SIG-M5 (cell line): ENCODE data around the gene ICAM2.

ENCODE experiments used
- DNase-seq: peaks from one replicate; lab custom pipeline; 2025; lab: John Stamatoyannopoulos, UW

Gene ICAM2

DNA sequence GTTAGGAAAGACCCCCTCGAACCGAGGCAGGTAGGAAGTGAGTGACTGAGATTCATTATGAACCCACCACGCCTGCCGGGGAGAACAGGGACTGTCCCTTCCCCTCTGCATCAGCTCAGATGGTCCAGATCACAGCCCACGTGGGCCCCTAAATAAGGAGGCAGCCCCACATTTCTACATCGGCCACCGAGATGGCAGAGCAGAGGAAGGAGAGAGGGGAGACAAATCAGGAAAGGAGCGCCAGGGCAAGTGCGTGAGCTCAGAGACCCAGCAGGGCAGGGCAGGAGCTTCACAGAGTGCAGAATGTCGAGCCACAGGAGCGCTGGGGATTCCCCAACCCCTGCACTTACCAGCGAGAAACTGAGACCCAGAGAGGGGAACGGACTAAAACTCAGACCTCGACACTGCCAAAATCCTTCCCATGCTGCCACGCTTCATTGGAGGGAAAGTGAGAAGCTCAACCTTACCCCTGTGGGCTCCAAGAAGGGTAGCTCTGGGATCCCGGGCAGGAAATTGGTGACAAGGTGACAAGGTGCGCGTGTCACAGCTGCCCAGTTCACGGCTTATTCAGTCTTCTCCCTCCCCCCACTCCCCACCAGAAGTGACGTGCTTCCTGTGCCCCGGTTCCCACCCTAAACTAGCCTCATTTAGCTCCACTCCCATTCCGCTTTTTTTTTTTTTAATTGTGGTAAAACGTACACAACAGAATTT lies at the start of gene ICAM2:
ICAM2 (minus strand) TSS at position 578 of the 711 bp plus-strand sequence. CDS start 13,942 bp downstream, outside the sequence.
- DNase-seq, result no peak

DNA sequence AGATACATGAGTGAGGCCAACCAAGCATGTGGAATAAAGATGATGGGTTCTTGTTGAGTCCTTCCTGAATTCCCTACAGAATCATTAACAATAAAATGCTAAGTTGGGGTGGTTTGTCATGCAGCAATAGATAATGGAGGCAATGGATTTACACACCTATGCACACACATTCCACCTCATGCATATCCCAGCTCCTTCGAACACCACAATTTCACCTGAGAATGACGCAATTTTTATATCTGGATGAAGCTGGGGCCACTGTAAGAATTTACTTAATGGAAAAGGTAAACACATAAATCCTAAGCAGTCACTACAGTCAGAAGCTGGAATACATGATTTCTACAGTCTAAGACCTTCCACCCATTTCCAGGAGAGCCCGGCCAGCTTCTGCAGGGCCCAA lies 49.8 kb upstream of the ICAM2 start:
- DNase-seq, result no peak

DNA sequence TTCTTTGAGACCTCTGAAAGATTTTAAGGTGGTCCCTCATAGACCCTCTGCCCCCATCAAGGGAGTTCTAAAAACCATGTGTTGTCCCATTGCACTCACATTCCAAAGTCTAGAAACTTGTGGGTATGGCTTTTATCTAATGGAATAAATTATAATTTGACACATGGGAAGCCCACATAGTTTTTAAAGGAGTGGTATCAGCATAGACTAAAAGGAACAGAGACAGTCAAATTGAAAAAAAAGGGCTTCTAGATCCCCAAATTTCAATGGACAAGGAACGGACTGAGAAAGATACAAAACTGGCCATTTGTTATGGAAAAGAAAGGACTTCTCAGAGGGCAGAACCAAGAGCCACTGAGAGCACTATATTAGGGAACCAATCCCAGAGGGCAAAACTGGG lies 48.7 kb upstream of the ICAM2 start:
- no peak for DNase-seq

DNA sequence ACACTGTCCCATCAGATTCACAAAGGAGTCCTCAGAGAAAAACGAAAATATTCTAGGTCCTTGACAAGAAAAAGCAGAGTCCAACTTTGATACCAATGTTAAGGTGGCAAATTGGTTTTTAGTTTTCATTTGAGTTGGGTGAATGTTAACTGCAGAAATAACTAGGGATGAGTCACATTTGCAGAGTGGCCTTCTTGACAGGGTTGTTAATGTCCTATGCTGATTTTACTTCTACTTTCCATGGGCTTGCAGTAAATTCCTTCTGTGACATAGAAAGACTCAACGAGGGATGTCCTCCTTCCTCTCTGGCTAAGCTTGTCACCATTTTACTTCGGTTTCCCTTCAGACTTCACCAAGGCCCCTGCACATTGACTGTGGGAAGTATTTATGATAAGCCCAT lies 47.2 kb upstream of the ICAM2 start:
- DNase-seq, result no peak

DNA sequence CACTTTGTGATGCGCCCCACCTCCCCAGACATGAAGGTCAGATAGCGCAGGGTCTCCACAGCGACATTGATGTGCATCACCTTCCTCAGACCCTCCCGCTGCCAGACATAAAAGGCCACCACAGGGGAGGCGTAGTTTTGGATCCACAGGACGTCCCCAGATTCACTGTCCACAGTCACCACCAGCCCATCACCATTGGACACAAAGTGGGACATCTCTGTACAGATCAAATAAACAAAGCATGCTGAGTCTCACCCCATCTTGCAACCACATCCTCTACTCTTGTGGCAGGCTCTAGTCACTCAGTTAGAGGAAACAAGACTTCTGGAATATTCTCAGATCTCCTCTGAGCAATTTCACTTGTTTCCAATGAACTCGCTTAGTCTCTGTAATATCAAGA lies 46.3 kb upstream of the ICAM2 start:
- DNase-seq, result no peak

DNA sequence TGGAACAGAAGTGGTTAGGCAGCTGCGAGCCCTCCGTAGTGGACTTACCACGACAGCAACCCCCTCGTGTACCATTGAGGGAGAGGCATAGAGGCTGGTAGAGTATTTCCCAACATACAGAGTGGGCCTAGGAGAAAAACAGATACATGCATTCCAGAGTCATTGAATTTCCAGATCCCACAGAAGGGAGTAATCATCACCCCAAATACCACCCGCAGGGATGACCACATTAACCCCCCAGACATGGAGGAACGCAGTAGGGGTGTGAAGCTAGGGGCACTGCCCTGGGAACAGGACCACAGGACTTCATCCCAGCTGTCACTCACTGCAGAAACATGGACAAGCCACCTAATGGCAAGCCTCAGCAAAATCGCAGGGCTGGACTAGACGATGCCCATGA lies 44.7 kb upstream of the ICAM2 start:
- no peak for DNase-seq

DNA sequence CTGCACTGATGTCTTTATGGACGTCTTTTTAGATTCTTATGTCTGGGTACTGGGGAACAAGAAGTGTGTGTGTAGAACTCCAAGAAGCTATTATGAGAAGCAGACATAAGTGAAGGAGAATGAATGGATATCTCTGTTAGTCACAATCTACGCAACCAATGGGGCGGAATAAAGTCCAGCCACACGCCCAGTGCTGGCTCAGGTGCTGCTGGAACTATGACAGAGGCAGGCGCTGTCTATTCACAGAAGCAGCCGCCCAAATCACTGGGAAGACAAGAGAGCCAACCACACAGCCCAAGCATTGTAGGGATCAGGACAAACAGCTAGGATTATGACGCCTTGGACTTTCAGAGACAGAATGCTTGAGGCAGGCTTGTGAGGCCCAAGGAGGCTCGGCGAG lies 43.9 kb upstream of the ICAM2 start:
- no peak for DNase-seq

DNA sequence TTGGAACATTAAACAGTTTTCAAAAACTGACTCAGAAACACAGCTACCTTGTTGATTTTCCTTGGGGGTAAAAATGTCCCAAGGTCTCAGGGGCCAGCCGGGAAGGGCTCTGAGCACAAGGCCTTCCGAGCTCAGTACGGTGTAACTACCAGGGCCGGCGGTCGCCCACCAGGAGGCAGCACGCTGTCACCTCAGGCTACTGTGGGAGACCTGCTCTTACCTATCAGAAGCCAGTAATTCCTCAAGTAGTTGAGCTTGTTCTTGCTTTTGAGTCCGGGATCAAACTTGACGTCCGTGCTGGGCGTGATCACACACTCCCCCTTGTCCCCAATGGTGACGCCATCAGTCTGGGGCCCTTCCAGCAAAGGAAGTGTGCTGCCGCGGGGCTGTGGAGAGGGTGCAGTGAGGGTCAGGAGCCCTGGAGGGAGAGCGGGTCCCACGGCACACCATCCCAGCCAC lies 43.4 kb upstream of the ICAM2 start:
- no peak for DNase-seq

DNA sequence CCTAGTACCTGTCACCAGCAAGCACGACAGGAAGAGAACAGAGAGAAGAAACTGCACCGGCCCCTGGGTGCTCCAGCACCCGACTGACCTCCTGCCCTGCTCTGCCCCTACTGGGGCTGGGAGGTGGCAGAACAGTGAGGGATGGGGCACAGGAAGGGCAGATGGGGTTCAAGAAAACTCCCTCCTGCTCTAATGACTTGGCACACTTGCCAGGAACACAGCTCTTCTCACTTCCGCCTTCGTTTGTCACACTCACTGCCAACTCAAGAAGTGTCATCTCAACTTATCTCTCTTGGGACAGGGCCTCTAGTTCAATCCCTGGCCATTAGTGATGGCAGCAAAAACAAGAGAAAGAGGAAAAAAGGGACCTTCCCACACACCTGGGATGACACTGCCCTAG lies 42.7 kb upstream of the ICAM2 start:
- no peak for DNase-seq

DNA sequence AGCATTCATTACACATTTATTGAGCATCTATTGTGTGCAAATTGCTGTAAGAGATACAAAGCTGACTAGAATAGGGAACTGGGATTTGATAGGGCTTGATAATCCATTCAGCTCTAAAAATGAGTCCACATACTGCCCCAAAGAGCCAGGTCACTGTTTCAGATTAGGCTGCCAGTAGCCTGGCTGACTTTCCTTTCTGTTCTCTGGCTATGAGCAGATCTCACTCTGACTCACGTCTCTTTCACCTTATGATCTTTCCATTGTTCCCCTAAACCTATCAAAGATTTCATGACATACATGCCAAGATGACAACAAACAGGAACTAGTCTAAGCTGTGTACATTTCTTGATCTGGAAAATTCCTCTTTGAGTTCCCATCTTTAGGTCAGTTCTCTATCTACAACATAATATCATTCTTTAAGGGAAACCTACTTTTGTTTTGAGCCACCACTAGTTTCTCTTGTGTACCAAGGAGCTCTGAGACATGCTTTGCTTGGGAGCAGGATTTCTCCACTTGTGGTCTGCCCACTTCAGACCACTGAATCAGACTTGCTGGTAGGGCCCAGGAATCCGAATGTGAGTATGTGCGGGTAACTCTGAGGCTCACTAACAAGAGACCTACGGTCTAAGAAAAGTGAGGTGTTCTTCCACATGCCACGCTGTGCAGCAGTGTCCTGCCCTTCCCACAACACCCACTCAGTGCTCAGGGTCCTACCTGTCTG lies 40.9 kb upstream of the ICAM2 start:
- no peak for DNase-seq

DNA sequence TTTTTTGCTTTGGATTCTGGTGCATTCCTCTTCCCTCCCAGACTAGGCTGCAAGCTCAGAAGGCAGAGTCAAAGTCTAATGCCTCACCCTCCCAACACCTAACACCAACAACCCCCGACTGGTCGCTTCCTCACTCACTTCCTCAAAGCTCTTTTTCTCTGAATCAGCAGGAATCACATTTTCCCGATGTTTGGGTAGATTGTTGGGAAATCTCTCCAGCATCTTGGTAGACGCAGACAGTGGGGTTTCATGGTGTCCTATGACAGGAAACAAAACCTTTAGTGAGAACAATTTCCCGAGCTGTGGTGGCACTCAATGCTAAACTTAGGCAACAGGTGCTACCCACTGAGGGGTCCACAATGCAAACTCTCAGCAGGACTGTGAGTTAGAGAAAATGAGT lies 39.9 kb upstream of the ICAM2 start:
- no peak for DNase-seq

DNA sequence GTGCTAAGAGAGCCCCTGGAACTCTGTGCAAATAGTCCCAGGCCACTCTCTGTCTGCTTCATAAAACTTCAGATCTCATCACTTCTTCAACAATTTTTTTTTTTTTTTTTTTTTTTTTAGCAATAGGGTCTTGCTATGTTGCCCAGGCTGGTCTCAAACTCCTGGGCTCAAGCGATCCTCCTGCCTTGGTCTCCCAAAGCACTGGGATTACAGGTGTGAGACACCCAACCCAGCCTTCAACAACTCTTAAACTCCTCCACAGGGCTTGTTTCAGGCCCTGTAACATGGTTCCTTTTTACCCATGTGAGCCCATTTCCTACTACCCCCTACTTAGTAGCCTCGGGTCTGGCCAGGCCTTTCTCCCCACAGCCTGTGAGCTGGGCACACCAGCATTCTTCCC lies 39.3 kb upstream of the ICAM2 start:
- no peak for DNase-seq

DNA sequence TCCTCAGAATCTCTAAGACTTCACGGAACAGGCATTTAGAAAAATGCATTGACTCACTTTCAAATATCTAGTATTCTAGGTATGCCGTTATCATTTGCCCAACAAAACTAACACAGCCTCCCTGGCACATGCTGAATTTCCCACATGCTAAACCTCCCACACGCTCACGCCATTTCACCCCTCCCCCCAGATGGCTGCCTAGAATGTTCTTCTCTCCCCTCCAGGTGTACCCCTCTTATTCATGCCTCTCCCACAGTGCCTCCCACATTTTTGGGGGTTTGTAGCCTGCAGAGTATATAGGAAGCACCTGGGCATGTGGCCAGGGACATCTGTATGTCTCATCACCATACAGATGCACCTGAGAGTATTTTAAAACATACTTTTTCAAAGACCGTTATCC lies 38.2 kb upstream of the ICAM2 start:
- no peak for DNase-seq

DNA sequence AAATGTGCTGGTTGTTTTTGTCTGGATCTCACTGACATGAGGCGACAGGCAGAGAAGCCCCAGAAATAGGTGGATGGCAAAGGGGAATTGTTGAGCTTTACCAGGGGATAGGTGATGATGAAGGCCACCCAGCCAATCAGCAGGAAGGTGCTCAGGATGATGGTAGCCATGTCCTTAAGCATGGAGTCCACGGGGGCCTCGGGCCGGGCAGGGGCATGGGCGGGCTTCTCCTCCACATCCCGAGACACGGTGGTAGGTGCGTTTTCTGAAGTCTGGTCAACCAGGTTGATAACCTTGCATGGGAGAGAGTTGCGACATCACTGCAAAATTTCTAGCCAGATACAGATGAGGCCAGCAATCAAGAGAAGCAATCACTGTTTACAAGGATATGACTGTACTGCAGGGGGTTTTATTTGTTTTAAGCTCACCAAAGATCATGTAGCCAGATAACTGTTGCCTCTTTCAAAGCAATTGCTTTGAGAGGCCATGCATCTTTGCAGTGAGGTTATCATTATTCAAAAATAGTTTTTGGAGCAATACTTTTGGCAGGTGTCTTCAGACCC lies 37.3 kb upstream of the ICAM2 start:
- DNase-seq, result no peak

DNA sequence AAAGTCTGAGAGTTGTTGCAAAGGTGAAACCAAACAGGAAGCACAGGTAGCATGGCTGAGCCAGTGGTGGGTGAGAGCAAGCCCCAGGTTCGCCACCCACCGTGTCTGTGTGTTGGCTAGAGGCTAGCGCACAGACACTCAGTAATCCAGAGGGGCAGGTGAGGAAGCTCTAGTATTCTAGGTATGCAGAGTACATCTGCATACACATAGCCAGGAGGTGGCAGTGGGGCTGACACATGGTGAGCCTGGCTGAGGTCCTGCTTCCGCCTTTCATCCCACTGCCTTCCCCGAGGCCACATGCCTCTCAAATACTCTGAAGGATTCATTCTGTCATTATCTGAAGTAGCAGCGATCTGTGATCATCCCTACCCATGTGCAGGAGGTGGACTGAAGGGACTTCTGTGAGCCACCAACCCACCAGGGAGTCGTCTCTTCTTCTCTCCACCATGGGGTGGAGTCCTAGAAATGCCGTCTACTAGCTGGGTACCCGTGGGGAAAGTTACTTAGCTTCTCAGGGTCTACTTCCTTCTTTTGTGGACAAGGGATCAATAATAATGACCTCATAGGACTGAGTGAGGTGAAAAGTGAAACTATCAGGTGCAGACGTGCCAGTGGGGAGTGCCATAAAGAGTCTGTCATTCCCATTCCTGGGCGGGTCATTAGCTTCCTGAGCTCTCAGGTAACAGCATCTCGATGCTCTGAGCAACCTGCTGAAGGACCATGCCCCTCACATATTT lies 36.0 kb upstream of the ICAM2 start:
- DNase-seq, result no peak

DNA sequence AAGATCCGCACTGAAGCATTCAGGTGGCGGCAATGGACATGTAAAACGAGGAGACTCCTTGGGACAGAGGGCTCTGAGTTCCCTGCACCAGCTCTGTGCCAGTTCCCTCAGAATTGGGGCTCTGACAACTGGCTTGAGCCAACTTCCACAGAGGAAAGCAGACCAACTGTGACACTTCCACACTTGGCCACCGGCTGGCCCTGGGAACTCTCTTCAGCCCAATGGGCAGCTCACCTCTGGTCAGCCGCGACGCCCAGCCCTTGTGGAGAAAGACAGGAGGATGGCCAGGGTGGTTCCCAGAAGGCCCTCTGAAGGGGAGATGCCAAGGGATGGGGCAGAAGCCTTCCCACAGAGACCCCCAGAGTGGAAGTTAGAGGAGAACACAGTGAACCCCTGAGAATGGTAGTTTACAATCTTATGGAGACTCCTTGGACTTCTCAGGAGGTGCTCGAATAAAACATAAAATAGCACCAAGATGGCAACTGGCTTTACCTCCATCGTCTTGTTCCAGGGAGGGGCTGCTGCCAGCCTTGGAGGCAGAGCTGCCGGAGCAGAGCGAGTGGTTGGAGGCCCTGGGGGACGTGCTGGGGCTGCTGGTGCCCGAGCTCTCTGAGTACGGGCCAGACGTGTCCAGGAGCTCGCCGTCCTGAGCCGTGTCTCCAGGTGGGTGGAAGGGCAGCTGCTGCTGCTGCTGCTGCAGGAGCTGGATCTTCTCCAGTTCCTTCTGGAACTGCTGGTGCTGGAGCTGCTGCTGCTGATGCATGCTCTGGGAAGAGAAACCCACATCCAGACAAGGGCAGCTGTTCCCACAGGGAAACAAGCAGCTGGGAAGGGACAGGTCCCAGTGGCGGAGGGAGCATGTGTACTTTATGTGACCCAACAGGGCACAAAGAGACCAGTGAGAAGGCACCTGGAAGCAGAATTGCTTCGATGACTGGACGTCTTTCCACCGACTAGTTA lies 35.0 kb upstream of the ICAM2 start:
- no peak for DNase-seq

DNA sequence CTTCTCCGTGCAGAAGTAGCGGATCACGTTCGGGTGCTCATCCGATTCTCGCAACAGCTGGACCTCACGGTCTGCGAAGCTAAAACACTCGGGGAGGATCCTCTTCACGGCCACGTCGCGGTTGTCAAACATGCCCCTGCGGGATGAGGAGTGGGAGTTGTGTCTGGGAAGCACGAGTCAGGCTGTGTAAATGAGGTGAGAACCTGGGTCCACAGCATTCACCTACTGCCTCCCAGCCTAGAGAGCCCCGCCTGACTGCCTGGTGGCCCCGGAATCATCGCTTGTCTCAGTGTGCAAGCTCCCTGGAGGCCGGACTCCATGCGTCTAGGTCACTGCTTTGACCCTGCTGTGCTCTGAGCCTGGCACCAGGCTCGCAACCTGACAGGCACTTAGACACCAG lies 33.9 kb upstream of the ICAM2 start:
- DNase-seq, result no peak

DNA sequence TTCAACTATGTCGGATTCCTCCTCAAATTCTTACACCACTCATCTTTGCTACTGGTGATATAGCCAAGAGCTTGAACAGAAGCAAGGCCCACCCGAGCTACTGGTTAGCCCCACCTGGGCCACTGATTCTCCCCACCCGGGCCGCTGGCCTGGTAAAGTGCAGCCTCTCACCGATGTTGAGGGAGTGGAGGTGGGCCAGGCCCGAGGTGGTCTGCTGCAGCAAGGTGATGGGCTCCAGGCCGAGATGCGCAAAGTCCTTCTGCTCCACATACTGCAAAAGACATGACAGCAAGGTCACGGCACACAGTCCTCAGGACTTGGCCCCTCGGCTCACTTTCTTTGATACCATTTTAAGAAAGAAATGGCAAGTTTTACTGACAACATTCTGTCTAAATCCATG lies 32.7 kb upstream of the ICAM2 start:
- DNase-seq, result no peak

DNA sequence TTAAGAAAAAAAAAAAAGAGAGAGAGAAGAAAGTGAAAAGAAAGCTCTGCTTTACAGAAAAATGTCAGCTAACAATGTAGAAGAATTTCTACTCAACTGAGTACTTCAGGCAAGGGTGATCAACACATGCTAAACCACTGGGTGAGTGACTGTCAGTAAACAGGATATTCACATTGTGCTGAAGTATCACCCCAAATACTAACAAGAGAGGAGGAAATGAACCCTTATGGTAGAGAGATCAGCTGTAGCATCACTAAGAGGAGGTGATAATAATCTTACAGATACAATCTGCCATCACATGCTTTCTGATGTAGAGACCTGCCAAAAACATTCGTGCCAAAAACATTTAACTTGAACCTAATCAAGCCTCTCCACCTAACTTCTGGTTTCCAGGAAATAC lies 30.7 kb upstream of the ICAM2 start:
- DNase-seq, result no peak

DNA sequence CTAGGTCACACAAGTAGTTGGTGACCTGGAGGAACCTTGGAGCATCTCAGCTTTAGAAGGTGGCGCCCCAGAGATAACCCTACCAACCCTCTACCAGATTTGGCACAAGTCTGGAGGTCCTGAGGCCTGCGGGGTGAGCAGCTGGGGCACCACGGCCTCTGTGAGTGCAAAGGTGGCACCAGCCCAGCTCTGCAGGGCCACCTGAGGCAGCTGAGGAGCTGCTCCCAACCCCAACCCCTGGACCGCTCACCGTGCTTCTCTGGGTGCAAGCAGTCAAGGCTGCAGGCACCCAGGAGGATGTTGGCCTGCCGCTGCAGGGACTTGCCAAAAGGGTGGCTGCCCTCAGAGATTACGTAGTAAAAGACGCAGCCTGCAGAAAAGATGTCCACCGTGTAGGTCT lies 28.4 kb upstream of the ICAM2 start:
- DNase-seq, result no peak

DNA sequence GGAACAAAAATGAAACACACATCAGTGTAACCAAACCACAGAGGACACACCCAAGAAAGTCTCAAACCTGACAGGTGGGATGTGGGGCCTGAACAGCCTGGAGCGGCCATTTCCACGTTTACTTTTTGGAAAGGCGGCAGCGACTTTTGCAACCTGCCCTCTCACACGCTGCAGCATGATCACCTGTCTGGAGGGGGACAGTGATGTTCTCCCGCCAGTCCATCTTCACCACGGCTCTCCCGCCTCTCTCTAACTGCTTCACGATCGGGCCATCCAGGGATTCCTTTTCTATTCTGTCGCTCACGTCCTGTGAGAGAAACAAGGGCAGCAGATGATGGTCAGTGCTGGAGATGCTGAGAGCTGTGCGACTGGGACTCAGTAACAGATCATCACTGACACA lies 24.7 kb upstream of the ICAM2 start:
- DNase-seq, result no peak
